Measurements from ENCODE around the gene MLLT1.

DNA sequence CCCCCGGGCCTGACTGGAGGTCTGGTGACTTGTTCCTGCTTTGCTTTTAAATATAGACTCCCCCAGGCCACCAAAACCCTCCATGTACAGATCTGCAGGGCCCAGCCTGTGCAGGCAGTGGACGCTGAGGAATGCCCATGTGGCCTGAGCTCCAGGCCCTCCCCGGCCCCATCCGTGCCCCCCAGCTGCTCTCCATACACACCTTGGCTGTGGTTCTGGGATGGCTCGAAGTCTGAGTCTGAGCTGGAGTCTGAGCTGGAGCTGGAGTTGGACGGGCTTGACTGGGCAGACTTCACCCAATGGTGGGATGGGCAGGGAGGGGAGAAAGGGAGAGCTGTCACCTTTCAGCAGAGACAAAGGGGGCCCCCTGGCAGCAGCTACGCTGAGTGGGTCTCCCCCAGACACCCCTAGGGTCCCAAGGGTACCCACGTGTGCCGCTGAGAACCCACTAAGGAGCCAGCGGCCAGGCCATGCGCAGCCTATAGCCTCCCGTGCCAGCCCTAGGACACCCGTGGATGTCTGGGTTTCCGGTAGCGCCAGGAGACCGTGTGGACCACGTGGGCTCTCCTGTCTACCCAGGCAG lies 61.9 kb downstream of the MLLT1 start:
- TF ChIP-seq, protein P1, sequence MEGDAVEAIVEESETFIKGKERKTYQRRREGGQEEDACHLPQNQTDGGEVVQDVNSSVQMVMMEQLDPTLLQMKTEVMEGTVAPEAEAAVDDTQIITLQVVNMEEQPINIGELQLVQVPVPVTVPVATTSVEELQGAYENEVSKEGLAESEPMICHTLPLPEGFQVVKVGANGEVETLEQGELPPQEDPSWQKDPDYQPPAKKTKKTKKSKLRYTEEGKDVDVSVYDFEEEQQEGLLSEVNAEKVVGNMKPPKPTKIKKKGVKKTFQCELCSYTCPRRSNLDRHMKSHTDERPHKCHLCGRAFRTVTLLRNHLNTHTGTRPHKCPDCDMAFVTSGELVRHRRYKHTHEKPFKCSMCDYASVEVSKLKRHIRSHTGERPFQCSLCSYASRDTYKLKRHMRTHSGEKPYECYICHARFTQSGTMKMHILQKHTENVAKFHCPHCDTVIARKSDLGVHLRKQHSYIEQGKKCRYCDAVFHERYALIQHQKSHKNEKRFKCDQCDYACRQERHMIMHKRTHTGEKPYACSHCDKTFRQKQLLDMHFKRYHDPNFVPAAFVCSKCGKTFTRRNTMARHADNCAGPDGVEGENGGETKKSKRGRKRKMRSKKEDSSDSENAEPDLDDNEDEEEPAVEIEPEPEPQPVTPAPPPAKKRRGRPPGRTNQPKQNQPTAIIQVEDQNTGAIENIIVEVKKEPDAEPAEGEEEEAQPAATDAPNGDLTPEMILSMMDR (IDR thresholded peaks at IDR 0.05): no peak
- TF ChIP-seq POLR2A (IDR thresholded peaks at IDR 0.05): no peak

All from lower leg skin (tissue), 3 donors.